Measurements from ENCODE around the gene TAOK1. TPM values are rescaled to one million over a fixed set of nuclear protein-coding genes. Genes with fewer than 3 reads are reported as not detected.

TAOK1 gene
- total RNA-seq, 2 donors from 2014 or later = 64.0 to 81.6 TPM

DNA sequence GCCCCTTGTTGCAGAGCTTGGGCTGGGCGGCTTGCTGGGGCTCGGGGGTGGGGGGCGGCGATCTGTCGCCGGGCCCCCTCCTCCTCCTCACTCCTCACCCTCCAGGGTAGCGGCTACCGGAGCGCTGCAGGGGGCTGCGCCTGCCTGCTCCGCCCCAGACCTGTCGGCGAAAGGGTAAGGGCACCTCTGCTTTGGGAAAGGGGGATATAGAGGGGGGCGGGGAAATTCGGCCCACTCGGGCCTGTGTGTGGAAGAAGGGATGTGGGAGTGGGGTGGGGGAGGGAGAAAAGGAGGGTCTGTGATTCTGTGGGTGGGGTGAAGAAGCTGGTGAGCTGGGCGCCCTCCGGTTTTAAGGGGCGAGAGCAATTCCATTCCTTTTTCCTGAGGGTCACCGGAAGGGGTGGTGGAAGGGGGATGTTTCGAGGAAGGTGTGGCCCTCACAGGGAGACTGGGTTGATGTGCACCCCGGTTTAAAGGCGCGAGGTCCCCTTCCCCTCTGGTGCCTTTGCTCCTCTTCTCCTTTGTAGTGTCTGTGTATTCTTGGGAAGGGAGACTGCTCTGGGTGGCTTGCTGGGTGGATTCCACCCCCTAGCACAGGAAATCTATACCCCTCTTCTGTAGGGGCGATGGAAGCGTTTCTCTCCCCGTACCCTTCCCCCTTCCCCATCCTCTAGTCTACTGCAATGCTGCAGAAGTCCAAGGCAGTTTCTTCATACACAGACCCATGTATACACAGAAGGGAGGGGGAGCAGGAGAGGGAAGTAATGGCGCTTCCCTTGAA is 878 bp downstream of the TAOK1 start:
- H3K9me3 Mint-ChIP-seq = no peaks in the 10 kb centered on the region
- H3K27me3 Mint-ChIP-seq = no peaks in the 10 kb centered on the region
- H3K4me1 Mint-ChIP-seq (ENCODE audit: low read depth in 2 of 2) = peaks cover 35% of the 10 kb centered on the region in 2 donors
- DNase-seq (ENCODE audit: low spot score) = no peak
- H3K4me3 Mint-ChIP-seq = peak overlapping the region; percentile 96
- ATAC-seq = peak in 1 of 2 donors; percentile 14
- no peaks in the 10 kb centered on the region for H3K36me3 Mint-ChIP-seq
- H3K27ac Mint-ChIP-seq = peak overlapping the region; percentile 83 to 93

DNA sequence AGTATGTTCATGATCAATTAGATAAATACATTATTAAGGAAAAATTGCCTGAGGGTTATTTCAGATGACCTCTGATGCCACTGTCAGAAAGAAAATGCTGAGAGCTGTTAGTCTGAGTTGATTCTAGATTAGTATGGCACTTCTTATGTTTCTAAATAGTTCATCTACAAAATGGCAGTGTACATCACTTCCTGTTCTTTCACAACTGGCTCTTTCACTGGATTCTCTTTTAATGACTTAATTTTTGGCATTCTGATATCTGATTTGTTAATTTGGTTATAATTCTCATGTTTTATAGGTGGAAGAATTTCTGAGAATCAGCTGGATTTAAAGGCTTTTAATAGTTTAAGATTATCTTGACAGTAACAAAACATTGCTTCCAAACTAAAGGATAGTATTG is 3.3 kb downstream of the TAOK1 start:
- Mint-ChIP-seq H3K9me3 (no peaks in the 10 kb centered on the region), H3K27ac (peak overlapping the region; percentile 56 to 93), H3K4me1 (ENCODE audit: low read depth in 2 of 2) (peaks cover 35 to 38% of the 10 kb centered on the region in 2 donors), H3K4me3 (peak overlapping the region; percentile 70), H3K36me3 (no peaks in the 10 kb centered on the region), H3K27me3 (no peaks in the 10 kb centered on the region)
- DNase-seq (ENCODE audit: low spot score) (no peak), ATAC-seq (no peak)

DNA sequence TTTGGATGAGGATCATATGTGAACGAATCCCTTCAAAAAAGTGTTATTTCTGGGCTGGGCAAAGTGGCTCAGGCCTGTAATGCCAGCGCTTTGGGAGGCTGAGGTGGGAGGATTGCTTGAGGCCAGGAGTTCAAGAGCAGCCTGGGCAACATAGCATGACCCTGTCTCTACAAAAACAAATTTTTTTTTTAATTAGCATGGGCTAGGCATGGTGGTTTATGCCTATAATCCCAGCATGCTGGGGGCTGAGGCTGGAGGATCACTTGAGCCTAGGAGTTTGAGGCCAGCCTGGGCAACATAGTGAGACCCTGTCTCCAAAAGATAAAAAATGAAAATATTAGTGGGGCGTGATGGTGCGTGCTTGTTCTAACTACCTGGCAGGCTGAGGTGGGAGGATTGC is 4.6 kb downstream of the TAOK1 start:
- Mint-ChIP-seq H3K4me3 (no peak overlapping the region), H3K36me3 (no peaks in the 10 kb centered on the region), H3K27ac (no peak overlapping the region), H3K4me1 (ENCODE audit: low read depth in 2 of 2) (peaks cover 31 to 37% of the 10 kb centered on the region in 2 donors), H3K9me3 (no peaks in the 10 kb centered on the region), H3K27me3 (no peaks in the 10 kb centered on the region)
- DNase-seq (ENCODE audit: low spot score) = no peak
- no peak for ATAC-seq

DNA sequence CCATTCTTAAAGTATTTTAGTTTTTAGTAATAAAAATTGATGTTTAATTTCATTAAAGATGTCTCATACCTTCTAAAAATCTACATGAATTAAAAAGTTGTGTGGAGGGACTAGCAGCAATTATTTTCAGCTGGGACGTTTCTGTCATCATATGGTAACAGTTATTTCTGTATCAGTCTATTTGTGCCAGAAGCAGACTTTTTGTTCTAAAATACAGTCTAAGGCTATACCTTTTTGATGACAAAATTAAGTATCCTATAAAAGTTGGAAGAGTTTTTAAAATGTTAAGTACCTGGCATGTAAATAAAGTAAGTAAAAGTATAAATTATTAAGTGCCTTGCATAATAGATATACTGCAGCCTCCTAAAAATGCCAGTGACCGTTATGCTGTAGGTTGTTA is 5.9 kb downstream of the TAOK1 start:
- Mint-ChIP-seq H3K4me3 (no peak overlapping the region), H3K4me1 (ENCODE audit: low read depth in 2 of 2) (peaks cover 28 to 36% of the 10 kb centered on the region in 2 donors), H3K9me3 (no peaks in the 10 kb centered on the region), H3K27ac (no peak overlapping the region), H3K36me3 (peaks cover 4% of the 10 kb centered on the region), H3K27me3 (no peaks in the 10 kb centered on the region)
- DNase-seq (ENCODE audit: low spot score) (no peak), ATAC-seq (no peak)

DNA sequence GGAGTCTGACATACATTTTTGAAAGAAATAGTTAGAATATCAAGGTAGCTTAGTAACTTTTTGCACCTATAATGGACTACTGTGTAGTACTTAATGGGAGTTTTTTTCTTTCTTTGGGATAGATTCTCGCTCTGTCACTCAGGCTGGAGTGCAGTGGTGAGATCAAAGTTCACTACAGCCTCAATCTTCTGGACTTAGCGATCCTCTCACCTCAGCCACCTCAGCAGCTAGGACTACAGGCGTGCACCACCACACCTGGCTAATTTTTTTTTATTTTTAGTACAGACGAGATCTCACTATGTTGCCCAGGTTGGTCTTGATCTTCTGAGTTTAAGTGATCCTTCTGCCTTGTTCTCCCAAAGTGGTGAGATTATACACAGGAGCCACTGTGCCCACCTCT is 9.5 kb downstream of the TAOK1 start:
- no peaks in the 10 kb centered on the region for H3K9me3 Mint-ChIP-seq
- H3K4me1 Mint-ChIP-seq (ENCODE audit: low read depth in 2 of 2) = peaks cover 11 to 25% of the 10 kb centered on the region in 2 donors
- no peak overlapping the region for H3K4me3 Mint-ChIP-seq
- DNase-seq (ENCODE audit: low spot score) = no peak
- ATAC-seq = no peak
- H3K27ac Mint-ChIP-seq = no peak overlapping the region
- peaks cover 8% of the 10 kb centered on the region for H3K36me3 Mint-ChIP-seq
- no peaks in the 10 kb centered on the region for H3K27me3 Mint-ChIP-seq

DNA sequence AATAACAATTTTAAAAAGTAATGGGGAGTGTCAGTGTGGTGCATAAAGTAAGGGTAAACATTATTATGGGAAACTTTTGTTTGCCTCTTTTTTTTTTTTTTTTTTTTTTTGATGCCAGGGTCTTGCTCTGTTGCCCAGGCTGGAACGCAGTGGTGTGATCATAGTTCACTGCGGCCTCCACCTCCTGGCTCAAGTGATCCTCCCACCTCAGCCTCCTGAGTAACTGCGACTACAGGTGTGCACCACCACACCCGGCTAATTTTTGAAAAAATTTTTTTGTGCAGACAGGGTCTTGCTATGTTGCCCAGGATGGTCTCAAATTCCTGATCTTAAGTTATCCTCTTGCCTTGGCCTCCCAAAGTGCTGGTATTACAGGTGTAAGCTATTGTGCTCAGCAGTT is 10.7 kb downstream of the TAOK1 start:
- H3K36me3 Mint-ChIP-seq = peaks cover 8% of the 10 kb centered on the region
- H3K4me1 Mint-ChIP-seq (ENCODE audit: low read depth in 2 of 2) = peaks cover 11 to 21% of the 10 kb centered on the region in 2 donors
- DNase-seq (ENCODE audit: low spot score) (no peak), ATAC-seq (no peak)
- no peaks in the 10 kb centered on the region for H3K27me3 Mint-ChIP-seq
- H3K27ac Mint-ChIP-seq = no peak overlapping the region
- no peak overlapping the region for H3K4me3 Mint-ChIP-seq
- H3K9me3 Mint-ChIP-seq = no peaks in the 10 kb centered on the region

DNA sequence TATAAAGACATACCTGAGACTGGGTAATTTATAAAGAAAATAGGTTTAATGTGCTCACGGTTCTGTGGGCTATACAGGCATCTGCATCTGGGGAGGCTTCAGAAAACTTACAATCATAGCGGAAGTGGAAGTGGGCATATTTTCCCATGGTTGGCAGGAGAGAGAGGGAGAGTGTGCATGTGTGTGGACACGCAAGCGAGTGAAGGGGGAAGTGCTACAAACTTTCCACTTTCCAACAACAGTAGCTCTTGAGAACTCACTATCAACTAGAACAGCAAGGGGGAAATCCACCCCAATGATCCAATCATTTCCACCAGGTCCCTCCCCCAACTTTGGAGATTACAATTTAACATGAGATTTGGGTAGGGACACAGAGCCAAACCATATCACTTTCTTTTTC is 11.1 kb downstream of the TAOK1 start:
- DNase-seq (ENCODE audit: low spot score) = no peak
- Mint-ChIP-seq H3K9me3 (no peaks in the 10 kb centered on the region), H3K4me3 (no peak overlapping the region), H3K4me1 (ENCODE audit: low read depth in 2 of 2) (peaks cover 11 to 25% of the 10 kb centered on the region in 2 donors), H3K27me3 (no peaks in the 10 kb centered on the region), H3K27ac (peak overlapping the region in 1 of 2 donors; percentile 32), H3K36me3 (peaks cover 8% of the 10 kb centered on the region)
- ATAC-seq = no peak

DNA sequence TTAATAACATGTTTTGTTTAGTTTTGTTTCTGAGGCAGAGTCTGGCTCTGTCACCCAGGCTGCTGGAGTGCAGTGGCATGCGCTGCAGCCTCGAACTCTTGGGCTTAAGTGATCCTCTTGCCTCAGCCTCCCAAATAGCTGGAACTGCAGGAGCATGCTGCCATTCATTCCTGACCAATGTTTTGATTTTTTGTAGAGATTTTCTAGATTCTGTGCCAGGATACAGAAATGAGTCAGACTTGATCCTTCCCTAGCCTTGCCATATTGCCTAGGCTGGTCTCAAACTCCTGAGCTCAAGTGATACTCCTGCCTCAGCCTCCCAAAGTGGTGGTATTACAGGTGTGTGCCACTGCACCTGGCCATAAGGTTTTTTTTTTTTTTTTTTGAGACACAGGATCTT is 17.7 kb downstream of the TAOK1 start:
- DNase-seq (ENCODE audit: low spot score) (no peak), ATAC-seq (no peak)
- Mint-ChIP-seq H3K4me1 (ENCODE audit: low read depth in 2 of 2) (peaks cover 29 to 39% of the 10 kb centered on the region in 2 donors), H3K4me3 (no peak overlapping the region), H3K9me3 (no peaks in the 10 kb centered on the region), H3K27me3 (no peaks in the 10 kb centered on the region), H3K36me3 (peaks cover 5% of the 10 kb centered on the region), H3K27ac (peak overlapping the region in 1 of 2 donors; percentile 73)

DNA sequence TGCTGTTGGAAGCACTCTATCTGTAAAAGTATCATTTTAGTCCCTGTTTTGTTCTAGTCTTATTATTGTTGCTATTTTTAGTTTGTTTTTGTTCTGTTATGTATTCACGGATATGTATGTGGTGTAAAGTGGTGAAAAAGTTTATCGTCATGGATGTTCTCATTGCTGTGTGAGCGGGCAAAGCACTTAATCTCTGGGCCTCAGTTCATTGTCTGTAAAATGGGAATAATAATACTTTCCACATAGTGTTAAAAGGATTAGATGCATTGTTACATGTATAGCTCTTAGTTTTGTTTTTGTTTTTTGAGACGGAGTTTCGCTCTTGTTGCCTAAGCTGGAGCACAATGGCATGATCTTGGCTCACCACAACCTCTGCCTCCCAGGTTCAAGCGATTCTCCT is 19.8 kb downstream of the TAOK1 start:
- peaks cover 31 to 41% of the 10 kb centered on the region in 2 donors for H3K4me1 Mint-ChIP-seq (ENCODE audit: low read depth in 2 of 2)
- no peak overlapping the region for H3K27ac Mint-ChIP-seq
- DNase-seq (ENCODE audit: low spot score) (no peak), ATAC-seq (no peak)
- H3K27me3 Mint-ChIP-seq = no peaks in the 10 kb centered on the region
- no peak overlapping the region for H3K4me3 Mint-ChIP-seq
- peaks cover 5% of the 10 kb centered on the region for H3K36me3 Mint-ChIP-seq
- no peaks in the 10 kb centered on the region for H3K9me3 Mint-ChIP-seq

DNA sequence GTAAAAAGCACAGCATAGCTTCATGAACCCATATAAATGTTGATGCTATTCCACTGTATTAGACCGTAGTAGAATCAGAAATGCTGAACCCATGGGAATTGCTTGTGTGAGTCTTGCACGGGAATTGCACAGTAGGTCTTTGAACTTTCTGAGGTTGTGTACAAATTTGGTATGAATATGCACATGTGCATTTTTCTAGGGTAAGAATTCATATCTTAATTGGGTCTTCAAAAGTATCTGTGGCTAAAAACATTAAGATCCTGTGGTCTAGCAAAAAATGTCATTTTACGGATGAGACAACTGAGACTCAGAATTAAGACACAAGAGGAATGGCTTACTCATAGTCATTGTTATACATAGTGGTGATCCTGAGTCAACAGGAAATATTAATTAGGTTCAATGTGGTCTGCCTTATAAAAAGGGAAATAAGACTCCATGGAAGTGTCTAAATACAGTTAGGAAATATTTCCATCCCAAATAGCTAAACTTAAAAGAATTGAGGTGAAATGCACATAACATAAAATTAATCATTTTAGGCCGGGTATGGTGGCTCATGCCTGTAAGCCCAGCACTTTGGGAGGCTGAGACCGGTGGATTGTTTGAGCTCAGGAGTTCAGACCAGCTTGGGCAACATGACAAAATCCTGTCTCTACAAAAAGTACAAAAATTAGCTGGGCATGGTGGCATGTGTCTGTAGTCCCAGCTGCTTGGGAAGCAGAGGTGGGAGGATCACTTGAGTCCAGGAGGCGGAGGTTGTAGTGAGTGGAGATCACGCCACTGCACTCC is 22.8 kb downstream of the TAOK1 start:
- DNase-seq (ENCODE audit: low spot score) (no peak), ATAC-seq (no peak)
- no peak overlapping the region for H3K27ac Mint-ChIP-seq
- no peaks in the 10 kb centered on the region for H3K9me3 Mint-ChIP-seq
- H3K36me3 Mint-ChIP-seq = peaks cover 5% of the 10 kb centered on the region
- no peak overlapping the region for H3K4me3 Mint-ChIP-seq
- no peaks in the 10 kb centered on the region for H3K27me3 Mint-ChIP-seq
- H3K4me1 Mint-ChIP-seq (ENCODE audit: low read depth in 2 of 2) = peaks cover 24 to 25% of the 10 kb centered on the region in 2 donors

DNA sequence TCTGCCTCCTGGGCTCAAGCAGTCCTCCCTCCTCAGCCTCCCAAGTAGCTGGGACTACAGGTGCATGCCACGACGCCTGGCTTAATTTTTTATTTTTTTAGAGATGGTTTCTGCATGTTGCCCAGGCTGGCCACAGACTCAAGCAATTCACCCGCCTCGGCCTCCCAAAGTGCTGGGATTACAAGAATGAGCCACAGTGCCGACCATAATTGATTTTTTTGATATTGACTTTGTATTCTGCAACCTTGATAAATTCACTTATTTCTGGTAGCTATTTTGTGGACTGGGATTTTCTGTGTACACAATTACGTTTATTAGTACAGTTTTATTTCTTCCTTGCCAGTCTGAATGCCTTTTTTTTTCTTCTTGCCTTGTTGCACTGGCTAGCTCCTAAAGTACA is 30.0 kb downstream of the TAOK1 start:
- H3K9me3 Mint-ChIP-seq = no peaks in the 10 kb centered on the region
- no peak for DNase-seq (ENCODE audit: low spot score)
- ATAC-seq = no peak
- H3K27ac Mint-ChIP-seq = peak overlapping the region in 1 of 2 donors; percentile 48
- no peak overlapping the region for H3K4me3 Mint-ChIP-seq
- H3K36me3 Mint-ChIP-seq = no peaks in the 10 kb centered on the region
- H3K27me3 Mint-ChIP-seq = no peaks in the 10 kb centered on the region
- H3K4me1 Mint-ChIP-seq (ENCODE audit: low read depth in 2 of 2) = peaks cover 0 to 6% of the 10 kb centered on the region in 2 donors

DNA sequence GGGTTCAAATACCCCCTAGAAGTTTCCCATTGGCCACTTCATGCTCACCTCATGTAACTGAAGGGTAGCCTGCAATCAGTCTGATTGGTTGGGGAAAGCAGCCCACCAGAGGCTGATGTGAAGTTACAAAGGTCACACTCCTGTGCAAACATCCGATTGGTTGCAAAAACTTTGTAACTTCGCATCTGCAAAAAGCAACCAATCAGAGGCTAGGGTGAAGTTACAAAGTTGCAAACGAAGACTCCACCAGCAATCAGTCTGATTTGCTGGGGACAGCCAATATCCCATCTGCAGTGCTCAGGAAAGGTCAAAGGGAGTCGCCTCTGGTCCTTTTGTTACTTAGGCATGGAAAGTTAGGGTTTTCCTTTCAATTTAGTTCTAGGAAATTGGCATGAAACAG is 40.1 kb downstream of the TAOK1 start:
- Mint-ChIP-seq H3K9me3 (no peaks in the 10 kb centered on the region), H3K4me3 (no peak overlapping the region), H3K27me3 (no peaks in the 10 kb centered on the region), H3K36me3 (no peaks in the 10 kb centered on the region), H3K27ac (no peak overlapping the region), H3K4me1 (ENCODE audit: low read depth in 2 of 2) (peaks cover 17% of the 10 kb centered on the region in 2 donors)
- DNase-seq (ENCODE audit: low spot score) (no peak), ATAC-seq (no peak)

DNA sequence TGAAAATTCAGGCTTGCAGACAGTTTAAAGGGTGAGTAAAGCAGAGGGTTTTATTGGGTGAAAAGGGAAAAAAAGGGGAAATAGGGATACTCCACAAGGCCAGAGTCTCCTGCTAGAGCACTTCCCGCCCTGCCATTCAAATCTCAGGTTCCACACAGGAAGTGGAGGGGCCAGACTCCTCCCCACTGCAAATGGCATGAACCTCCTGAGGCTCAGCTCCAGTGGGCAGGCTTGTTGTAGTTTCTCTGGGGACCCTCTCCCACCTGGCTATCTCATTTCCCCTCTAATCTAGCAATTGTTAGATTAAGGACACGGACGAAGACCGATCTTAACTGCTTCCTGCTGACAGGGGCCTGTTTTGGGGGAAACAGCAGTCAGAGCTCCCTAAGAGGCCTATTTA is 43.4 kb downstream of the TAOK1 start:
- Mint-ChIP-seq H3K27ac (peak overlapping the region in 1 of 2 donors; percentile 51), H3K27me3 (no peaks in the 10 kb centered on the region), H3K36me3 (no peaks in the 10 kb centered on the region), H3K9me3 (no peaks in the 10 kb centered on the region), H3K4me1 (ENCODE audit: low read depth in 2 of 2) (peaks cover 11 to 13% of the 10 kb centered on the region in 2 donors), H3K4me3 (no peak overlapping the region)
- DNase-seq (ENCODE audit: low spot score) = no peak
- no peak for ATAC-seq

DNA sequence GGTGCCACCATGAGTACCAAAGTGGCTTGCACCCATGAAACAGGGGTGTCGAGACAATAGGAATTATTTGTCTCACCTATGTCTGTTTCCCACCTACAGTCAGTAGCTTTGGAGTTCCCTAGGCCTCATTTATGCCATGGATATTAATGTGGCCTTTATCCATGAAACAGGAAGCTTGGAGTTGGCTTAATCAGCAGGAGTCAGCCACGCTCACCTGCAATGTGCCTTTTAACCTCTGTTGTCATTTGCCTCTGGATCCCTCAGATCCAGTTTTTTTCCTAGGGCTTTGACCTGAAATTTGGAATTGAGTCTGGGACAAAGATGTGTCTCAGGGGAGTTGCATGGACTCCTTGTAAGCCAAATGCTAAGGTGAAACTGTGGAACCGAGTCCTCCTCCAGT is 44.4 kb downstream of the TAOK1 start:
- no peak for ATAC-seq
- H3K4me1 Mint-ChIP-seq (ENCODE audit: low read depth in 2 of 2) = peaks cover 10 to 11% of the 10 kb centered on the region in 2 donors
- H3K27me3 Mint-ChIP-seq = no peaks in the 10 kb centered on the region
- no peak overlapping the region for H3K27ac Mint-ChIP-seq
- no peaks in the 10 kb centered on the region for H3K36me3 Mint-ChIP-seq
- no peaks in the 10 kb centered on the region for H3K9me3 Mint-ChIP-seq
- no peak for DNase-seq (ENCODE audit: low spot score)
- no peak overlapping the region for H3K4me3 Mint-ChIP-seq
